ENCODE results near the gene TSC22D2. TPM values are rescaled to one million over a fixed set of nuclear protein-coding genes. Genes with fewer than 3 reads are reported as not detected.

TSC22D2 gene
- total RNA-seq, 1 donor from 2014 or later: 18.1 TPM

DNA sequence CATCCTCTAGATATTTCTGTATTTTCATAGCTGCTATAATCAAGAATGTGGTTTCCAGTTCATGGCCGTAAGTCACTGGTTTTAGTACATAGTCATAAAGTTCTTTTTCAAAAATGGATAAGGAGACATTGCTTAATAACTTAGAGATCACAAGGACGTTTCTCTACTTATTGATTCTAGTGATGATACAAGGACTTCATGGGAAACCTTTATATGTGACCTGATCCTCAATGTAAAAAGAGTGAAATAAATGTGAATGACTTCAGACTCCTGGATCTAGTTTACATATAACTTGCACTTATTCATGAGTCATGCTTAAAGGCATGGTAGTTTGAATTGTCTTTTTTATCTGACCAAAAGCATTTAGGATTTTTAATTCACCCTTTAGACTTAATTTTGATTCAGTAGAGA is 35.2 kb downstream of the TSC22D2 start:
- intact Hi-C loops (cut with micrococcal nuclease): no loop called here

DNA sequence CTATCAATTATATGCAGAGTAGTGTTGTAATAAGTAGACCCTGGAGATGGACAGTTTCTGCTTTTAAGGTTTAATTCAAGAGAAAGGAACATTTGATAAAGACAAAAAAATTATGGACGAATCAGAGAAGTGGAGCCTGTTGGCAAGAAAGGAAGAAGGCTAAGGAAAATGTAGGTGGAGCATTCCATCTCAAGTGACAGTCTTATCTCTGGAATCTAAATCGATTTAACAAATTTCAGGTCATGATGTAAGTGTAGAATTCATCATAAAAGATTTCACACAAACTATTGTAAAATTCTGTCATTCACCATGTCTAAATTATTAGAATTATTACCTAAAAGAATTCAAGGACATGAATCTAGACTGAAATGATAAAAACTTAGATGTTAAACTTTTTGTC is 36.3 kb downstream of the TSC22D2 start:
- intact Hi-C loops (cut with micrococcal nuclease): no loop called here

DNA sequence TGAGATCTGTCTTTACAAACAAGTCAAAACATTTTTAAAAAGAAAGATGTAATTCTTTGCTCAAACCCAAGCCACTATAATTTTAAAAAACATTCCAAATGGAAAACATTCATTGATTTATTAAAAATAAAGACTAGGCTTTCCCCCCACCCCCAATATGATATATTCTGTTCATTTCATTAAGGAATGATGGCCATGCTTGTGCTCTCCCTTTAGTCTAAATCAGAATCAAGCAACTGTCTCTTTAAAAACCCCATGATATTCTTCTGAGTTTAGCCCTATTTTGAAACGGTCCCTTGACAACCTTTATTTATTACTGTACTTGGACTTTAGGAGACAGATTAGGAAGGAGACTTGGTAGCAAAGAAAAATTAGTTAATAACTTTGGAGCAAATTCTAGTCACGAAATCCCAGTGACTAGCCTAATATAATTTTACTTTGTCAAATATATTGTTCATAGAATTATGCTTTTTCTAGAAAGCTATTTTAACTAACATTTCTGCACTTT is 38.4 kb downstream of the TSC22D2 start:
- intact Hi-C loops (cut with micrococcal nuclease): no loop called here

- intact Hi-C loops (cut with micrococcal nuclease): no loop called here
Measured at GRCh38 chr3:150447084-150447483, 39.0 kb downstream of the TSC22D2 start.

DNA sequence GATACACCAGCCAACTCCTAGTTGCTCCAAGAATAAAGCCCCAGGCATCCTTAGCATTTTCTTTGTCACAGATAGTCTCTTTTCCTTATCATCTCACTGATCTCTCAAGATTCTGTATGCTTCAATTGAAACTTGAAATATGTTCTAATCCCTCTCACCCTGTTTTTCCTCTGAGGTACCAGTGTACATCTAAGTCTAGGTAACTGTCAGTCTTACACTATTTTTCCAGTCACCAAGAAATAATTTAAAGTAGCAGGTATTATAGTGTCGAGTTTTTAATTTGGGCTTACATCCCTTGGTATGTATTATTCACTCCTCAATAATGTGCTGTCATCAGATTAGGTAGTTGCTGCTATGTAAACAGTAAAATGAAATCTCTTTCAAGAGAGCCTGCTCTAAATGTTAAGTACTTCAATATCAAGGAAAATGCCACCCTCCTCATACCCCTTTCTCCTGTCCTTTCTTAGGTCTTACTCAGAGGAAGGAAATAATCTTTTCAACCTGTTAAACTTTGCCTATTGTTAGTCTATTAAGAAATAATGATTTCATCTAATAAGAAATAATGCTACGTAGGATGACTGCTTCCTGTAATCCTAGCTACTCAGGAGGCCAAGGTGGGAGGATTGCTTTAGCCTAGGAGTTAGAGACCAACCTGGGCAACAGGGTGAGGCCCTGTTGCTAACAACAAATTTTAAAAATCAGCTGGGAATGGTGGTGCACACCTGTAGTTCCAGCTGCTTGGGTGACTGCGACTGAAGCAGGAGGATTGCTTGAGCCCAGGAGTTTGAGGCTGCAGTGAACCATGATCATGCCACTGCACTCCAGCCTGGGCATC is 39.8 kb downstream of the TSC22D2 start:
- intact Hi-C loops (cut with micrococcal nuclease): no loop called here

DNA sequence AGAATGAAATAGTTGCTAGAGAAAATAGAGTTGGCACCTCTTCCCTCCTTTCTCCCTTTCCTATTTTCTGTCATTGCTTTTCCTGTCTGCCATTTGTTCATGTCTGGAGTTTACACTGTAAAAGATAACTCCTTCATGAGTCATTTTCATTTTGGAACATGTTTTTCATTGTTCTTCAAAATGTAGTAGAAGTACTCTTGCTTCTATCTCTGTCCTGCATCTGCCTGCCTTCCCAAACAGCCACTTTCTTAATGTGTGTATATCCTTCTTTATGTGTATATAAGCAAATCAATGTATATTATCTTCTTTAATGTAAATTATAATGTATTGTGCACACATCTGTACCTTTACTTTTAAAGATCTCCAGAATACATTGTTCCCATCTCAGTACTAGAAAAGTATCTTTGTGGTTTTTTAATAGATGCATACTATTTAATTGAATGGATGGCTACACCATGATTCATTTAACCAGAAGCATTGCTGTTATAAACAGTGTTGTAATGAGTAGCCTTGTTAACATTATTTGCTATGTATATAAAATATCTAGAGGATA is 41.1 kb downstream of the TSC22D2 start:
- intact Hi-C loops (cut with micrococcal nuclease): no loop called here

- intact Hi-C loops (cut with micrococcal nuclease): no loop called here
Measured at GRCh38 chr3:150450916-150451315, 42.8 kb downstream of the TSC22D2 start.

GRCh38 chr3:150451329-150452048 is 43.4 kb downstream of the TSC22D2 start:
- intact Hi-C loops (cut with micrococcal nuclease): no loop called here

DNA sequence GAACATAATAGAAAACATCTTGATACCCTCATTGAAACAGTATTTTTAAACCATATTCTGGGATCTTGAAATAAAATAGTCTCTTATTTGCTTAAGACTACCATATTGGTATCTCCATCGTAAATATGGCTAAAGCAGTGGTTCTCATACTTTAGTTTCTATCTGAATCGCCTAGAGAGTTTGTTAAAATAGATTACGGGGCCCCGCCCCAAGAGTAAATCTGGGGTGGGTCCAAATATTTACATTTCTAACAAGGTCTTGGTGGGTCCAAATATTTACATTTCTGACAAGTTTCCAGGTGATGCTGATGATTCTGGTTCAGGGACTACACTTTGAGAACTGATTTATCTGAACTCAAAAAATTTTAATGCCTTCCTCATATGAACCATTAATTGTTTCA is 45.3 kb downstream of the TSC22D2 start:
- intact Hi-C loops (cut with micrococcal nuclease): no loop called here

GRCh38 chr3:150454085-150454484 is 46.0 kb downstream of the TSC22D2 start:
- intact Hi-C loops (cut with micrococcal nuclease): no loop called here

GRCh38 chr3:150454622-150455021 is 46.5 kb downstream of the TSC22D2 start:
- intact Hi-C loops (cut with micrococcal nuclease): no loop called here

- intact Hi-C loops (cut with micrococcal nuclease): no loop called here
Measured at GRCh38 chr3:150455341-150455740, 47.2 kb downstream of the TSC22D2 start.

- intact Hi-C loops (cut with micrococcal nuclease): no loop called here
Measured at GRCh38 chr3:150458001-150458400, 49.9 kb downstream of the TSC22D2 start.

DNA sequence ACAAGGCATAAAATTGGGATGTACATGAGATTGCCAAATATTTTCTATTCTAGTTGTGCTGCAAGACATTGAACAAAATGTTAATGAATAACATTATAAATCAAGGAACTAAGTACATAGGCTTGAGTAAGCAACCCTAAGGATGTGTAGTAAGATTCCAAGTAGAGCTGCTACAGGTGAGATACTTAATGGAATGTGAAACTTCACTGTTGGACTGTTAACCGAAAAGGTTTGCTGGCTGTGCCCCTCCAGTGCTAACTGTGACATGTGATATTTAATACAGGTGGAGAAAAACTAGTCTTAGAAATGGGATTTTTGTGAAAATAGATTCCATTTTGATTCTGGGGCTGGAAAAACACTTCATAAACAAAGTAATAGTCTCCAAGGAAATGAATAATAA is 52.4 kb downstream of the TSC22D2 start:
- intact Hi-C loops (cut with micrococcal nuclease): no loop called here

GRCh38 chr3:150461399-150461798 is 53.3 kb downstream of the TSC22D2 start:
- intact Hi-C loops (cut with micrococcal nuclease): no loop called here

GRCh38 chr3:150462108-150462507 is 54.0 kb downstream of the TSC22D2 start:
- intact Hi-C loops (cut with micrococcal nuclease): no loop called here

DNA sequence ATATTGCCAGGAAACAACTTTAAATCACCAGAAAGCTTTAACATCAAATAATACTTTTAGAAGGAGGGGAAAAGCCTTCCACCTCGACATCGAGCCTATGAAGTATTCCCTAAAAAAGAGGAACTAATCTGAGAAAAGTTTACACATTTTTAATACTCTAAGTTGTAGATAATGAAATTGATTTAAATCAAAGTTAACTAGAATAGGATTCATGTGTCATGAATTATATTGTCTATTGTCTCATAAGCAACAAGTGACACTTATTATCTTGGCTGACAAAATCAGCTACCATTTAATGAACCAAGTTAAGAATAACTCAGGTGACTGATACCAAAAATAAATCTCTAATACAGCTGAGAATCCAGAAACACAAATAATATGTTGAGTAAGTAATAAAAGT is 56.6 kb downstream of the TSC22D2 start:
- intact Hi-C loops (cut with micrococcal nuclease): no loop called here

- intact Hi-C loops (cut with micrococcal nuclease): no loop called here
Measured at GRCh38 chr3:150467381-150467780, 59.3 kb downstream of the TSC22D2 start.

DNA sequence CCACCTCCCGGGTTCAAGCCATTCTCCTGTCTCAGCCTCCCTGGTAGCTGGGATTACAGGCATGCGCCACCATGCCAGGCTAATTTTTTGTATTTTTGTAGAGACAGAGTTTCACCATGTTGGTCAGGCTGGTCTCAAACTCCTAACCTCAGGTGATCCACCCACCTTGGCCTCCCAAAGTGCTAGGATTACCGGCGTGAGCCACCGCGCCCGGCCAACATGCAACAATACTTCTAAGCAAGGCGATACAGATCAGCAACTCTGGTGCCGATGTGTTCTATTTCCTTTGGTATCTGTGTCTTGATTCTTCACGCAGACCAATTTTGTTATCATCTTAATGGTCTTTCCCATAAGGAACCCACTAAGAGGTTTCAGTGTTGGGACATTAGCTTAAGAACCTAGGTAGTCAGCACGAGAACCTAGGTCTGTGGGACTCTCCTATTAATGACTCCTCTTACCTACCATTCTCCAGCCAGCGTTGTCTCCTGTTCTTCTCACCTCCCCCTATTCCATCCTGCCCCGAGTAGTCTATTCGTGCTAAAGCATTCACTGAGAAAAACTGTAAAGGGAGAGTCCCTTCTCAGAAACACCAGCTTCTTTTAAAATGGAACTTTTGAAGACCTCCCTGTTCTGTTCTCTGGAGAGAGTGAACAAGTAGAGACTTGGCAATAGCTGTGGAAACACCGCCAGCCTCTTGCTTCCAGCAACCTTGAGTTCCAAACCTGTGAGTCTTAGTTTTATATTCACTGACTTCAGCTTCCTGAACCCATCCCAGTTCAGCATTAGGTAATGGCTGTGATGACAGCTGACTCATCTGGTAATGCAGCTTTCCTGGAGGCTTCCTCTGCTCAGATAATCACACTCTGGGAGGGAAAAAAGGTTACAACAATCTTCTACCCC is 61.2 kb downstream of the TSC22D2 start:
- intact Hi-C loops (cut with micrococcal nuclease): no loop called here

GRCh38 chr3:150469931-150470740 is 62.0 kb downstream of the TSC22D2 start:
- intact Hi-C loops (cut with micrococcal nuclease): no loop called here

Data from T-helper 1 cell treated with Interleukin-12 subunit alpha and Interleukin-12 subunit beta and Interleukin-4 antibody, amounts not matched to agents 30 ng/mL and 1 ng/mL, for 36 hours (primary cell).